ENCODE data around the gene TIMM13.
A peak's percentile ranks its signal among the peaks of the same experiment; 100 is the strongest.
"Not testable (repeated sequence)": the region's sequence is repeated elsewhere in the genome, so short reads cannot be mapped to it uniquely, and the experiment has no call there.

The TIMM13 gene

GRCh38 chr19:2427429-2428320 is at the start of gene TIMM13:
Gene TIMM13 (minus strand): TSS chr19:2427586. CDS start chr19:2427533, 53 bp downstream.
- DNase-seq = peak; percentile 94

- DNase-seq = peak; percentile 59
Measured at GRCh38 chr19:2476451-2477140, 49.2 kb upstream of the TIMM13 start.

- DNase-seq = peak; percentile 98
Measured at GRCh38 chr19:2475702-2476450, 48.5 kb upstream of the TIMM13 start, which contains the start of gene GADD45B. Gene GADD45B (plus strand): TSS chr19:2476127. CDS start chr19:2476359, 232 bp downstream.

GRCh38 chr19:2475018-2475701 is 47.8 kb upstream of the TIMM13 start:
- DNase-seq = peak; percentile 49

GRCh38 chr19:2474232-2475017 is 47.0 kb upstream of the TIMM13 start:
- DNase-seq = peak; percentile 91

- not testable (repeated sequence) for DNase-seq
Measured at GRCh38 chr19:2469915-2470200, 42.5 kb upstream of the TIMM13 start.

GRCh38 chr19:2469102-2469914 is 41.9 kb upstream of the TIMM13 start:
- no peak for DNase-seq

GRCh38 chr19:2468596-2468995 is 41.2 kb upstream of the TIMM13 start:
- DNase-seq = no peak

- DNase-seq = no peak
Measured at GRCh38 chr19:2464389-2464788, 37.0 kb upstream of the TIMM13 start.

- not testable (repeated sequence) for DNase-seq
Measured at GRCh38 chr19:2463694-2464093, 36.3 kb upstream of the TIMM13 start.

GRCh38 chr19:2462635-2463421 is 35.4 kb upstream of the TIMM13 start:
- DNase-seq = no peak

- peak; percentile 59 for DNase-seq
Measured at GRCh38 chr19:2461751-2462634, 34.6 kb upstream of the TIMM13 start.

- no peak for DNase-seq
Measured at GRCh38 chr19:2460245-2460644, 32.9 kb upstream of the TIMM13 start.

- DNase-seq = not testable (repeated sequence)
Measured at GRCh38 chr19:2458776-2459175, 31.4 kb upstream of the TIMM13 start.

GRCh38 chr19:2458054-2458453 is 30.7 kb upstream of the TIMM13 start:
- no peak for DNase-seq

- no peak for DNase-seq
Measured at GRCh38 chr19:2457394-2458037, 30.1 kb upstream of the TIMM13 start.

GRCh38 chr19:2455851-2456570 is 28.6 kb upstream of the TIMM13 start:
- DNase-seq = peak; percentile 25

All from activated T-cell treated with anti-CD3 and anti-CD28 coated beads for 4 hours (primary cell).